HEK293T (cell line): ENCODE results near the gene BANK1.
A peak's percentile ranks its signal among the peaks of the same experiment; 100 is the strongest.

Source experiments
- BHLHE40 ChIP-seq: fragments of 450-650 bp; IDR thresholded peaks from 2 replicates; pipeline ENCODE4 v1.6.1; 2016; ENCODE audit warnings: mild to moderate bottlenecking, moderate library complexity, borderline replicate concordance
- CTBP1 ChIP-seq: fragments of 450-650 bp; IDR thresholded peaks from 2 replicates; pipeline ENCODE4 v1.6.1; 2016; ENCODE audit warnings: borderline replicate concordance
- FOXK2 ChIP-seq: fragments of 450-650 bp; IDR thresholded peaks from 2 replicates; pipeline ENCODE4 v1.6.1; 2016; ENCODE audit warnings: mild to moderate bottlenecking
- SUZ12 ChIP-seq: fragments of 450-650 bp; IDR thresholded peaks from 2 replicates; pipeline ENCODE4 v1.6.1; 2016; ENCODE audit warnings: mild to moderate bottlenecking

DNA sequence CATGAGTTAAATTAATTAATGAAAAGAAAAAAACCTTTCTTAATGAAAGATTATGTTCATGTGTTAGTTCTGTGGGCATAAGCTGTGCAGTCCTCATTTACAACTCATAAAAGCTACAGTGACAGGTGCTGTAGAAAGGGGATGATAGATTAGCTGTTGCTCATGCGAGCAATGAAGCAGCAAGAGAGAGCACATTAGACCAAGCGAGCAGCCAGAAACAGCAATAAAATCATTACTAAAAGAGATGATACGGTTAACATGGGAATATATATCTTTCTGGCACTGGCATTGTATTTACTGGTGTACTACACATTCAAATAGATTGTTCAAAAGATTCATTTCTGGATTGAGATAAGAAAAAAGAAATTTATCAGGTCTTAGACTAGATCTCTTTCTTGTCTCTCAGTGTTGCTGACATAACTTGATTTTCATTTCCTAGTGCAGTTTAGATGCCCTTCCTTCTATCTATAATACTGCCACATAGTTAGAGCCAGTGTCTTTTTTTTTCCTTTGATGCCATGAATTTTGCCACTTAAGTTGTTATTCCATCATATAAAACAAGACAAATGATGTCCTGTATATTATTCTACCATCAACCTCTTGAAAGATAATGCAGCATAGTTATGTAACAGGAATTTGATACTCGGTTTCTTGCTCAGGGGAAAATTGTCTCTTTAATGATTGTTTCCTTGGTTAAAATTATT is 164.6 kb downstream of the BANK1 start:
- TF ChIP-seq CTBP1 (peak; percentile 88), FOXK2 (no peak), SUZ12 (no peak), BHLHE40 (no peak)
